KMS-11 (cell line): ENCODE measurements around the gene TMEM35B.

Source experiments
- H2AFZ ChIP-seq: fragments of 200-600 bp; sonication (generic); 2 replicates; pipeline ENCODE4 v1.6.1; 2016; ENCODE audit warnings: antibody characterized with exemption, mixed run types, low read depth
- H3K27ac ChIP-seq: fragments of 200-600 bp; sonication (generic); 2 replicates; pipeline ENCODE4 v1.6.1; 2016; ENCODE audit warnings: mild to moderate bottlenecking, mixed run types
- H3K27me3 ChIP-seq: fragments of 200-600 bp; sonication (generic); 2 replicates; pipeline ENCODE4 v1.6.1; 2017; ENCODE audit warnings: mild to moderate bottlenecking, low read depth, mixed run types, moderate library complexity; ENCODE audit not compliant: insufficient read depth
- H3K36me3 ChIP-seq: fragments of 200-600 bp; sonication (generic); 2 replicates; pipeline ENCODE4 v1.6.1; 2017; ENCODE audit warnings: mild to moderate bottlenecking, mixed run types; ENCODE audit not compliant: insufficient read depth
- H3K4me1 ChIP-seq: fragments of 200-600 bp; sonication (generic); 2 replicates; pipeline ENCODE4 v1.6.1; 2016; ENCODE audit warnings: mild to moderate bottlenecking, low read depth, mixed run types; ENCODE audit not compliant: poor library complexity, severe bottlenecking
- H3K4me2 ChIP-seq: fragments of 200-600 bp; sonication (generic); 2 replicates; pipeline ENCODE4 v1.7.0; 2016; ENCODE audit warnings: mild to moderate bottlenecking, mixed run types
- H3K4me3 ChIP-seq: fragments of 200-600 bp; sonication (generic); IDR thresholded peaks from 2 replicates; pipeline ENCODE4 v1.6.1; 2017; ENCODE audit warnings: low read depth, low read length, mixed read lengths; ENCODE audit not compliant: insufficient read depth
- H3K79me2 ChIP-seq: fragments of 200-600 bp; sonication (generic); 2 replicates; pipeline ENCODE4 v1.6.1; 2016; ENCODE audit warnings: low read depth, mixed run types; ENCODE audit not compliant: insufficient read depth
- H3K9ac ChIP-seq: fragments of 200-600 bp; sonication (generic); 2 replicates; pipeline ENCODE4 v1.6.1; 2016; ENCODE audit warnings: mild to moderate bottlenecking, mixed run types
- H4K20me1 ChIP-seq: fragments of 200-600 bp; sonication (generic); 2 replicates; pipeline ENCODE4 v1.6.1; 2016; ENCODE audit warnings: mild to moderate bottlenecking, mixed run types; ENCODE audit not compliant: insufficient read depth
- TF ChIP-seq, protein P1 (sequence below): fragments of 200-600 bp; sonication (generic); conservative IDR thresholded peaks from 2 replicates; pipeline ENCODE4 v1.6.1; 2017; ENCODE audit warnings: low read depth, mild to moderate bottlenecking, antibody characterized with exemption, low read length, moderate library complexity, mixed read lengths

Gene TMEM35B

DNA sequence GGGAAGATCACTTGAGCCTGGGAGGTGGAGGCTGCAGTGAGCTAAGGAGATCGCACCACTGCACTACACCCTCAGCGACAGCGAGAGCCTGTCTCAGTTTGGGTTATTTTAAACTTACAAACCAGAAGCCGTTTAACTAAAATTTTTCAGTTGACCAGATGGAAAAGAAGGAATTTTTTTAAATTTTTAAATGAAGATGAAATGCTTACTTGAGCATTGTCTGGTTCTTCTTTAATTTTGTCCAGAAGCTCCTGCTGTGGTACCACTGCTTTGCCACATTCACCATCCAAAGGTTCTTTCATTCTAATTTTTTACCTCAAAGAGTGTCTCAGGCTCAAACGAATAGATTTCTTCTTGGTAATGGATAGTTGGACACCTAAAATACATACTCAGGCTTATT is 45.2 kb upstream of the TMEM35B start:
- H3K4me2 ChIP-seq = peak overlapping the region; percentile 79
- no peak overlapping the region for H3K4me3 ChIP-seq
- H4K20me1 ChIP-seq = no peaks in the 10 kb centered on the region
- H2AFZ ChIP-seq = no peak overlapping the region
- TF ChIP-seq, protein P1, sequence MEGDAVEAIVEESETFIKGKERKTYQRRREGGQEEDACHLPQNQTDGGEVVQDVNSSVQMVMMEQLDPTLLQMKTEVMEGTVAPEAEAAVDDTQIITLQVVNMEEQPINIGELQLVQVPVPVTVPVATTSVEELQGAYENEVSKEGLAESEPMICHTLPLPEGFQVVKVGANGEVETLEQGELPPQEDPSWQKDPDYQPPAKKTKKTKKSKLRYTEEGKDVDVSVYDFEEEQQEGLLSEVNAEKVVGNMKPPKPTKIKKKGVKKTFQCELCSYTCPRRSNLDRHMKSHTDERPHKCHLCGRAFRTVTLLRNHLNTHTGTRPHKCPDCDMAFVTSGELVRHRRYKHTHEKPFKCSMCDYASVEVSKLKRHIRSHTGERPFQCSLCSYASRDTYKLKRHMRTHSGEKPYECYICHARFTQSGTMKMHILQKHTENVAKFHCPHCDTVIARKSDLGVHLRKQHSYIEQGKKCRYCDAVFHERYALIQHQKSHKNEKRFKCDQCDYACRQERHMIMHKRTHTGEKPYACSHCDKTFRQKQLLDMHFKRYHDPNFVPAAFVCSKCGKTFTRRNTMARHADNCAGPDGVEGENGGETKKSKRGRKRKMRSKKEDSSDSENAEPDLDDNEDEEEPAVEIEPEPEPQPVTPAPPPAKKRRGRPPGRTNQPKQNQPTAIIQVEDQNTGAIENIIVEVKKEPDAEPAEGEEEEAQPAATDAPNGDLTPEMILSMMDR = no peak
- peaks cover 13% of the 10 kb centered on the region for H3K4me1 ChIP-seq
- H3K36me3 ChIP-seq = no peaks in the 10 kb centered on the region
- H3K79me2 ChIP-seq = no peaks in the 10 kb centered on the region; the same call in 1 of the 2 replicates
- H3K27ac ChIP-seq = no peak overlapping the region
- H3K9ac ChIP-seq = no peak overlapping the region
- no peaks in the 10 kb centered on the region for H3K27me3 ChIP-seq

GRCh38 chr1:35029761-35030160 is 44.6 kb upstream of the TMEM35B start:
- H3K9ac ChIP-seq = no peak overlapping the region
- no peak overlapping the region for H3K4me3 ChIP-seq
- H3K27ac ChIP-seq = no peak overlapping the region
- TF ChIP-seq, protein P1 = no peak
- H3K79me2 ChIP-seq = no peaks in the 10 kb centered on the region; the same call in 1 of the 2 replicates
- H4K20me1 ChIP-seq = no peaks in the 10 kb centered on the region
- H3K27me3 ChIP-seq = no peaks in the 10 kb centered on the region
- H3K4me2 ChIP-seq = no peak overlapping the region
- no peaks in the 10 kb centered on the region for H3K36me3 ChIP-seq
- peaks cover 13% of the 10 kb centered on the region for H3K4me1 ChIP-seq
- H2AFZ ChIP-seq = no peak overlapping the region

DNA sequence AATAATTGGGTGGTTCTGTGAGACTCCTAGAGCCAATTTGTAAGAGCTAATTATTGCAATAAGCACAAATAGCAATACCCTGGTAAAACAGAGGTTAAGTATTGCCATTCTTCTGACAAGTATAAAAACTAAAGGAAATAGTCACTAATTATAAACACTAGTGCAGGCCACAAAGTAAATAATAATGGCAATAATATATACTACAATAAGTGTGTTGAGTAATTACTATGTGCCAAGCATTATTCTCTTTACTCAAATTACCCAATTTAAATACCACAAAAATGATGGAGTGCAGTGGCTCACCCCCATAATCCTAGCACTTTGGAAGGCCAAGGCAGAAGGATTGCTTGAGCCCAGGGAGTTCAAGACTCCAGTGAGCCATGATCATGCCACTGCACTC is 31.3 kb upstream of the TMEM35B start:
- Histone ChIP-seq H3K4me3 (no peak overlapping the region), H3K9ac (no peak overlapping the region), H3K36me3 (no peaks in the 10 kb centered on the region), H3K27ac (no peak overlapping the region), H3K79me2 (no peaks in the 10 kb centered on the region), H3K4me1 (no peaks in the 10 kb centered on the region), H2AFZ (no peak overlapping the region), H3K4me2 (no peak overlapping the region), H4K20me1 (no peaks in the 10 kb centered on the region), H3K27me3 (no peaks in the 10 kb centered on the region)
- TF ChIP-seq, protein P1 = no peak

GRCh38 chr1:35014486-35014885 is 29.3 kb upstream of the TMEM35B start:
- H3K9ac ChIP-seq = no peak overlapping the region
- H3K4me3 ChIP-seq = no peak overlapping the region
- no peaks in the 10 kb centered on the region for H3K79me2 ChIP-seq
- no peaks in the 10 kb centered on the region for H3K27me3 ChIP-seq
- no peaks in the 10 kb centered on the region for H3K36me3 ChIP-seq
- TF ChIP-seq, protein P1 = no peak
- no peaks in the 10 kb centered on the region for H4K20me1 ChIP-seq
- no peak overlapping the region for H3K27ac ChIP-seq
- H3K4me1 ChIP-seq = no peaks in the 10 kb centered on the region
- H3K4me2 ChIP-seq = no peak overlapping the region
- H2AFZ ChIP-seq = no peak overlapping the region
